ENCODE measurements around the gene NCOA7. TPM values are rescaled to one million over a fixed set of nuclear protein-coding genes. Genes with fewer than 3 reads are reported as not detected.

NCOA7 gene
- total RNA-seq, 1 experiment from 2014 or later = 37.3 TPM

- TF ChIP-seq REST (IDR thresholded peaks at IDR 0.05; ENCODE audit: insufficient read depth in 1 of 2, low read depth in 2 of 2, low read length in 1 of 2) = no peak
- no peak for TF ChIP-seq TCF7L2 (IDR thresholded peaks at IDR 0.05; ENCODE audit: low read depth, low read length)
- no peak for TF ChIP-seq CTCF (IDR thresholded peaks at IDR 0.05)
- in situ Hi-C loops (cut with HindIII; ENCODE audit: low pct_unique_long_range_greater_than_20kb, low sequenced_read_pairs) (no loop called here), intact Hi-C loops (cut with micrococcal nuclease; ENCODE audit: unreplicated experiment) (no loop called here)
- BruUV-seq (replicated peaks) = no TSS peak
- Histone ChIP-seq H3K36me3 (ENCODE audit: control insufficient read depth, insufficient read depth, low read length) (no peaks in the 10 kb centered on the region), H3K4me1 (ENCODE audit: control insufficient read depth, insufficient read depth, low read length) (peaks cover 9% of the 10 kb centered on the region), H3K4me3 (ENCODE audit: low read depth in 2 of 2, low read length in 2 of 2) (no peak overlapping the region), H3K27me3 (ENCODE audit: control insufficient read depth, insufficient read depth, low read length) (no peaks in the 10 kb centered on the region), H3K27ac (ENCODE audit: low read length) (no peak overlapping the region), H3K9me3 (ENCODE audit: control insufficient read depth, insufficient read depth, low read depth, low read length) (no peaks in the 10 kb centered on the region)
- ChIA-PET CTCF (no interaction called here), POLR2A (no interaction called here)
- ATAC-seq (no peak), DNase-seq (ENCODE audit: low read depth, low spot score) (no peak)
These were observed 20.5 kb downstream of the NCOA7 start for GRCh38 chr6:125811259-125811658.

- TF ChIP-seq TCF7L2 (IDR thresholded peaks at IDR 0.05; ENCODE audit: low read depth, low read length) = no peak
- TF ChIP-seq SIN3A (IDR thresholded peaks at IDR 0.05; ENCODE audit: borderline replicate concordance, insufficient read depth, low read depth, low read length) = no peak
- TF ChIP-seq POLR2AphosphoS5 (IDR thresholded peaks at IDR 0.05; ENCODE audit: low read depth, low read length) = no peak
- no peak for TF ChIP-seq CTCF (IDR thresholded peaks at IDR 0.05)
- TF ChIP-seq REST (IDR thresholded peaks at IDR 0.05; ENCODE audit: insufficient read depth in 1 of 2, low read depth in 2 of 2, low read length in 1 of 2) = no peak
- ChIA-PET POLR2A (no interaction called here), CTCF (interaction anchor here (1.0 kb wide), 1 partner anchor 22 kb away, joined by 4 read pairs; the partner anchor contains the start of gene NCOA7)
- BruUV-seq (replicated peaks) = no TSS peak
- peak overlapping the region; percentile 40; the same call in 1 of the 2 replicates for H3K27ac ChIP-seq (ENCODE audit: low read length)
- H3K4me1 ChIP-seq (ENCODE audit: control insufficient read depth, insufficient read depth, low read length) = peaks cover 9% of the 10 kb centered on the region
- no peaks in the 10 kb centered on the region for H3K36me3 ChIP-seq (ENCODE audit: control insufficient read depth, insufficient read depth, low read length)
- DNase-seq (ENCODE audit: low read depth, low spot score) = no peak
- no peak overlapping the region for H3K4me3 ChIP-seq (ENCODE audit: low read depth in 2 of 2, low read length in 2 of 2)
- in situ Hi-C loops (cut with HindIII; ENCODE audit: low pct_unique_long_range_greater_than_20kb, low sequenced_read_pairs) (no loop called here), intact Hi-C loops (cut with micrococcal nuclease; ENCODE audit: unreplicated experiment) (no loop called here)
- no peaks in the 10 kb centered on the region for H3K27me3 ChIP-seq (ENCODE audit: control insufficient read depth, insufficient read depth, low read length)
- H3K9me3 ChIP-seq (ENCODE audit: control insufficient read depth, insufficient read depth, low read depth, low read length) = no peaks in the 10 kb centered on the region
- ATAC-seq = peak; percentile 67
These were observed 21.9 kb downstream of the NCOA7 start for GRCh38 chr6:125812394-125813292.

Data from Panc1 (cell line).